Activated T-cell treated with anti-CD3 and anti-CD28 coated beads for 24 hours (primary cell): ENCODE data around the gene SMIM10L1.

ENCODE experiments used
- DNase-seq: peaks from one replicate; pipeline ENCODE4 v3.0.0-alpha.2; 2020; ENCODE audit warnings: low read depth

The SMIM10L1 gene

GRCh38 chr12:11171145-11171968 is at the start of gene SMIM10L1:
Gene SMIM10L1, plus strand, starts transcription at chr12:11171194. Its CDS starts 163 bp downstream, at chr12:11171357.
- DNase-seq: peak; percentile 83

GRCh38 chr12:11130382-11130781 is 40.6 kb upstream of the SMIM10L1 start:
- DNase-seq: no peak

- no peak for DNase-seq
These were observed 40.0 kb upstream of the SMIM10L1 start for GRCh38 chr12:11130999-11131398.

- no peak for DNase-seq
These were observed 37.8 kb upstream of the SMIM10L1 start for GRCh38 chr12:11133162-11133561.

GRCh38 chr12:11133816-11134215 is 37.2 kb upstream of the SMIM10L1 start:
- no peak for DNase-seq

GRCh38 chr12:11134305-11134704 is 36.7 kb upstream of the SMIM10L1 start, which contains the start of gene TAS2R30:
Gene TAS2R30, minus strand, starts transcription at chr12:11134644. Its CDS starts 400 bp downstream, at chr12:11134244.
- DNase-seq: no peak

- no peak for DNase-seq
These were observed 34.9 kb upstream of the SMIM10L1 start for GRCh38 chr12:11136075-11136474.

GRCh38 chr12:11143352-11143751 is 27.6 kb upstream of the SMIM10L1 start:
- no peak for DNase-seq

GRCh38 chr12:11144297-11144696 is 26.7 kb upstream of the SMIM10L1 start:
- no peak for DNase-seq

- no peak for DNase-seq
These were observed 23.6 kb upstream of the SMIM10L1 start for GRCh38 chr12:11147420-11147819.

- DNase-seq: no peak
These were observed 20.2 kb upstream of the SMIM10L1 start for GRCh38 chr12:11150832-11151231.

GRCh38 chr12:11152725-11153124 is 18.3 kb upstream of the SMIM10L1 start:
- no peak for DNase-seq

GRCh38 chr12:11154400-11154925 is 16.5 kb upstream of the SMIM10L1 start:
- no peak for DNase-seq

GRCh38 chr12:11158885-11159444 is 12.0 kb upstream of the SMIM10L1 start:
- no peak for DNase-seq

GRCh38 chr12:11162502-11162901 is 8.5 kb upstream of the SMIM10L1 start:
- DNase-seq: no peak

- no peak for DNase-seq
These were observed 6.6 kb upstream of the SMIM10L1 start for GRCh38 chr12:11164384-11164783.

- DNase-seq: no peak
These were observed 4.7 kb upstream of the SMIM10L1 start for GRCh38 chr12:11166300-11166699.

- no peak for DNase-seq
These were observed 217 bp upstream of the SMIM10L1 start for GRCh38 chr12:11170810-11171144.

GRCh38 chr12:11171969-11172675 is 1.1 kb downstream of the SMIM10L1 start:
- DNase-seq: no peak

GRCh38 chr12:11174022-11174421 is 3.0 kb downstream of the SMIM10L1 start:
- DNase-seq: no peak

- DNase-seq: no peak
These were observed 7.3 kb downstream of the SMIM10L1 start for GRCh38 chr12:11178250-11178649.

GRCh38 chr12:11182529-11182928 is 11.5 kb downstream of the SMIM10L1 start:
- no peak for DNase-seq

GRCh38 chr12:11183011-11183410 is 12.0 kb downstream of the SMIM10L1 start:
- no peak for DNase-seq
